Transverse colon (tissue), 4 donors: ENCODE data around the gene TNS4. TPM values are rescaled to one million over a fixed set of nuclear protein-coding genes. Genes with fewer than 3 reads are reported as not detected.

Experiments used
- DNase-seq: peaks from one replicate; pipeline ENCODE4 v3.0.0-alpha.2; 2019
- H3K27ac ChIP-seq, 4 donors: fragments of 200-600 bp; sonication (generic); 2 replicates each; pipeline ENCODE4 v1.5.1; 2016 to 2018; ENCODE audit warnings: inconsistent platforms in 4 of 4
- H3K27me3 ChIP-seq: fragments of 200-600 bp; sonication (generic); 2 replicates; pipeline ENCODE4 v1.5.1; 2017; ENCODE audit warnings: inconsistent platforms
- H3K36me3 ChIP-seq, 4 donors: fragments of 200-600 bp; sonication (generic); 2 replicates each; pipeline ENCODE4 v1.5.1; 2017 to 2019; ENCODE audit warnings: inconsistent platforms in 4 of 4
- H3K4me1 ChIP-seq, 4 donors: fragments of 200-600 bp; sonication (generic); 2 replicates each; pipeline ENCODE4 v1.5.1; 2017 to 2020; ENCODE audit warnings: inconsistent platforms in 4 of 4
- H3K4me3 ChIP-seq, 4 donors: fragments of 200-600 bp; sonication (generic); 1 replicate in 1 of 4; 2 replicates in 3 of 4; pipeline versions ENCODE4 v1.5.1 to v1.6.1; 2017 to 2019; ENCODE audit warnings: inconsistent platforms in 4 of 4
- H3K9me3 ChIP-seq, 2 donors: fragments of 200-600 bp; sonication (generic); 2 replicates each; pipeline ENCODE4 v1.5.1; 2017 to 2019; ENCODE audit warnings: inconsistent platforms in 2 of 2
- CTCF ChIP-seq, 5 experiments: fragments of 200-600 bp in 3 of 5; fragments of 450-650 bp in 2 of 5; sonication (generic) in 3 of 5; IDR thresholded peaks; 1 replicate in 2 of 5; 2 replicates in 3 of 5; pipeline ENCODE4 v1.5.1; 2016 to 2017; ENCODE audit warnings: antibody characterized with exemption in 5 of 5, inconsistent platforms in 3 of 5, mild to moderate bottlenecking in 2 of 5, moderate library complexity in 1 of 5
- EP300 ChIP-seq: sonication (generic); formaldehyde crosslinking; IDR thresholded peaks from one replicate; pipeline ENCODE4 v1.6.1; 2017; ENCODE audit warnings: antibody characterized with exemption, low read depth
- POLR2A ChIP-seq: fragments of 450-650 bp; IDR thresholded peaks from one replicate; pipeline ENCODE4 v1.6.1; 2016; ENCODE audit warnings: antibody characterized with exemption, mild to moderate bottlenecking, moderate library complexity
- POLR2AphosphoS5 ChIP-seq, 3 donors: sonication (generic); formaldehyde crosslinking; IDR thresholded peaks; one replicate each; pipeline ENCODE4 v1.6.1; 2016; ENCODE audit warnings: antibody characterized with exemption in 3 of 3
- WGBS, 2 donors: methylation state at CpG; one replicate each; pipeline ENCODE4 v1.1.5; 2018; ENCODE audit warnings: low coverage in 1 of 2; 5-methylcytosine and 5-hydroxymethylcytosine counted together
- in situ Hi-C, 4 donors: fragments of 200-750 bp; cut with MboI; loops; one replicate each; pipeline versions ENCODE4 v1.15.0 to v1.15.1; 2017; ENCODE audit warnings: low sequenced_read_pairs in 3 of 4, low pct_ligation_motif_present in 1 of 4, low pct_unique_long_range_greater_than_20kb in 1 of 4
- intact Hi-C: fragments of 100-400 bp; cut with DNase I; formaldehyde crosslinking; loops from one replicate; pipeline ENCODE4 v1.15.1; 2023; ENCODE audit warnings: low total_unique reads
- total RNA-seq, 4 donors: library from RNA; depleted of rRNA; stranded (reverse); fragments of >200 nt; gene quantifications; one replicate each; pipeline ENCODE4 v1.1.0, GENCODE V29; 2016

TNS4 gene
- total RNA-seq, 4 donors from 2014 or later, result 1.2 to 4.2 (median 2.5) TPM; not detected in 1

GRCh38 chr17:40520991-40521453 lies 19.6 kb upstream of the TNS4 start:
- Histone ChIP-seq H3K36me3 (no peaks in the 10 kb centered on the region), H3K27ac (no peak overlapping the region), H3K9me3 (no peaks in the 10 kb centered on the region), H3K4me3 (no peak overlapping the region), H3K4me1 (peaks cover 0 to 22% (median 10%) of the 10 kb centered on the region in 4 donors), H3K27me3 (no peaks in the 10 kb centered on the region)
- intact Hi-C loops (no loop called here), in situ Hi-C loops (no loop called here)
- no peak for TF ChIP-seq CTCF (IDR thresholded peaks at IDR 0.05)
- no peak for DNase-seq
- 94% methylated on average over 14 of the region's 14 CpGs; no CpG with 5 or more reads in 1 of the 2 donors for WGBS, 2 donors

GRCh38 chr17:40519089-40519775 lies 17.8 kb upstream of the TNS4 start:
- TF ChIP-seq EP300, result no peak
- TF ChIP-seq POLR2AphosphoS5 (IDR thresholded peaks at IDR 0.05), result no peak
- no peak for TF ChIP-seq CTCF (IDR thresholded peaks at IDR 0.05)
- no peak for TF ChIP-seq POLR2A
- Histone ChIP-seq H3K27ac (no peak overlapping the region), H3K9me3 (no peaks in the 10 kb centered on the region), H3K27me3 (no peaks in the 10 kb centered on the region), H3K36me3 (no peaks in the 10 kb centered on the region), H3K4me1 (peaks cover 0 to 29% (median 11%) of the 10 kb centered on the region in 4 donors), H3K4me3 (no peak overlapping the region)
- WGBS, 2 donors, result 90% methylated on average over 4 of the region's 5 CpGs; no CpG with 5 or more reads in 1 of the 2 donors
- intact Hi-C loops, result no loop called here
- no peak for DNase-seq
- in situ Hi-C loops, result no loop called here

DNA sequence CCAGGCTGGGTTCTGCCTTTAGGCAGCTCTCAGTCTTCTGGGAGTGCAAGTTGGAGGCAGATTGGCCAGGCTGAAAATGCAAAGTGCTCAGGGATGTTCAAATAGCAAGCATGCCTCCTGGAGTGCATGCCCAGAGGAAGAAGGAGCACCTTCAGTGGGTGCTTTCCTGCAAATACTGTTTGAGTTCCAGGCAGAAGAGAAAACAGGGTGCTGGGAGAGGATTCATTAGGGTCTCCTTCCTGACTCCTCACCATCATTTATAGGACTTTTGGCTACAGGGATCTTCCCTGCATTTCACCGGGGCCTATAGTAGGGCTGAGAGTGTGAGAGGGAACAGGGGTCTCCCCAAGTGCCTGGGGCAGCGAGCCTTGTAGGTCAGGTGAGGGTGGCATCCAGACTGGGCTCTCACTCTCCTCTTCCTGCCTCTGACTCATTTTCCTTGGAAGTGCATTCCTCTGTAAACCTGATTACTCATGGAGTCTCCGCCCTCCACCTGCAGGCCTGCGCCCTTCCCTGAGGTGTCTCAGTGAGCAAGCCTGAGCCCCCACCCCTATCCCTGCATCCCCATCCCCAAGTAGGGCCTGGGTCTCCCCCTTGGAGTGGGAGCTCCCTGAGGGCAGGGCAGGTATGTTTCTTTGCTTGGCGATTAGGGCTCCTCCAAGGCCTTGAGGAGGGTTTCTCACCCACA lies 17.1 kb upstream of the TNS4 start:
- in situ Hi-C loops, result no loop called here

More for the DNA sequence above, 17.1 kb upstream of the TNS4 start:
- Histone ChIP-seq H3K4me3 (no peak overlapping the region), H3K9me3 (no peaks in the 10 kb centered on the region), H3K4me1 (peaks cover 0 to 29% (median 11%) of the 10 kb centered on the region in 4 donors), H3K36me3 (no peaks in the 10 kb centered on the region), H3K27ac (peak overlapping the region in 1 of 4 donors; percentile 28), H3K27me3 (no peaks in the 10 kb centered on the region)
- intact Hi-C loops, result no loop called here
- DNase-seq, result peak; percentile 61
- 70% methylated on average over 5 of the region's 5 CpGs; no CpG with 5 or more reads in 1 of the 2 donors for WGBS, 2 donors
- TF ChIP-seq CTCF (IDR thresholded peaks at IDR 0.05) (no peak), POLR2AphosphoS5 (IDR thresholded peaks at IDR 0.05) (no peak), POLR2A (no peak), EP300 (no peak)
